Osteocyte (in vitro differentiated cells): ENCODE data around the gene KDF1. TPM values are rescaled to one million over a fixed set of nuclear protein-coding genes. Genes with fewer than 3 reads are reported as not detected.

Experiments
- DNase-seq: peaks from one replicate; pipeline ENCODE4 v3.0.0; 2021; ENCODE audit warnings: mixed read lengths; ENCODE audit not compliant: unreplicated experiment; ENCODE audit errors: extremely low spot score
- H3K27ac Mint-ChIP-seq: one replicate; pipeline ENCODE4 v1.8.0; 2021; ENCODE audit warnings: mild to moderate bottlenecking, mixed read lengths; ENCODE audit not compliant: unreplicated experiment
- H3K27me3 Mint-ChIP-seq: one replicate; pipeline ENCODE4 v1.8.0; 2021; ENCODE audit warnings: mixed read lengths; ENCODE audit not compliant: unreplicated experiment
- H3K36me3 Mint-ChIP-seq: one replicate; pipeline ENCODE4 v1.8.0; 2021; ENCODE audit warnings: mixed read lengths; ENCODE audit not compliant: unreplicated experiment
- H3K4me1 Mint-ChIP-seq: one replicate; pipeline ENCODE4 v1.8.0; 2021; ENCODE audit warnings: mixed read lengths; ENCODE audit not compliant: unreplicated experiment
- H3K4me3 Mint-ChIP-seq: one replicate; pipeline ENCODE4 v1.8.0; 2021; ENCODE audit warnings: mild to moderate bottlenecking, moderate library complexity, mixed read lengths; ENCODE audit not compliant: unreplicated experiment
- H3K9me3 Mint-ChIP-seq: one replicate; pipeline ENCODE4 v1.8.0; 2021; ENCODE audit warnings: mixed read lengths; ENCODE audit not compliant: unreplicated experiment
- CTCF ChIP-seq: fragments of 200-600 bp; sonication (generic); IDR thresholded peaks from 2 replicates; pipeline ENCODE4 v1.5.0; 2021; ENCODE audit warnings: antibody characterized with exemption, mild to moderate bottlenecking, moderate library complexity
- total RNA-seq: library from RNA; stranded (reverse); gene quantifications from 2 replicates; pipeline ENCODE4 v1.2.1, GENCODE V29; 2021

Gene KDF1
- total RNA-seq, 1 donor from 2014 or later = not detected

- TF ChIP-seq CTCF = no peak
- H3K4me1 Mint-ChIP-seq = peaks cover 9% of the 10 kb centered on the region
- H3K36me3 Mint-ChIP-seq = peaks cover 32% of the 10 kb centered on the region
- H3K4me3 Mint-ChIP-seq = no peak overlapping the region
- H3K27ac Mint-ChIP-seq = no peak overlapping the region
- no peak for DNase-seq
- H3K27me3 Mint-ChIP-seq = no peaks in the 10 kb centered on the region
- H3K9me3 Mint-ChIP-seq = no peaks in the 10 kb centered on the region
These were observed 17.6 kb downstream of the KDF1 start for GRCh38 chr1:26942656-26943055.

GRCh38 chr1:26941311-26941710, 19.0 kb downstream of the KDF1 start:
- DNase-seq = no peak
- H3K36me3 Mint-ChIP-seq = peaks cover 29% of the 10 kb centered on the region
- no peaks in the 10 kb centered on the region for H3K9me3 Mint-ChIP-seq
- H3K27me3 Mint-ChIP-seq = no peaks in the 10 kb centered on the region
- no peak overlapping the region for H3K4me3 Mint-ChIP-seq
- H3K27ac Mint-ChIP-seq = no peak overlapping the region
- peaks cover 9% of the 10 kb centered on the region for H3K4me1 Mint-ChIP-seq
- TF ChIP-seq CTCF = no peak

- no peak for TF ChIP-seq CTCF
- no peak for DNase-seq
- Mint-ChIP-seq H3K9me3 (no peaks in the 10 kb centered on the region), H3K36me3 (peaks cover 21% of the 10 kb centered on the region), H3K27me3 (no peaks in the 10 kb centered on the region), H3K27ac (no peak overlapping the region), H3K4me1 (peaks cover 9% of the 10 kb centered on the region), H3K4me3 (no peak overlapping the region)
These were observed 21.6 kb downstream of the KDF1 start for GRCh38 chr1:26938659-26939025.

- DNase-seq = no peak
- Mint-ChIP-seq H3K36me3 (peaks cover 17% of the 10 kb centered on the region), H3K9me3 (no peaks in the 10 kb centered on the region), H3K27me3 (no peaks in the 10 kb centered on the region), H3K4me3 (no peak overlapping the region), H3K4me1 (peaks cover 9% of the 10 kb centered on the region), H3K27ac (no peak overlapping the region)
- no peak for TF ChIP-seq CTCF
These were observed 22.1 kb downstream of the KDF1 start for GRCh38 chr1:26938004-26938658.

GRCh38 chr1:26936823-26937222, 23.4 kb downstream of the KDF1 start:
- H3K27me3 Mint-ChIP-seq = no peaks in the 10 kb centered on the region

More at GRCh38 chr1:26936823-26937222, 23.4 kb downstream of the KDF1 start:
- no peak overlapping the region for H3K27ac Mint-ChIP-seq
- H3K36me3 Mint-ChIP-seq = peaks cover 15% of the 10 kb centered on the region
- no peak overlapping the region for H3K4me3 Mint-ChIP-seq
- H3K4me1 Mint-ChIP-seq = peaks cover 9% of the 10 kb centered on the region
- no peak for DNase-seq
- no peaks in the 10 kb centered on the region for H3K9me3 Mint-ChIP-seq
- TF ChIP-seq CTCF = no peak
